Body of pancreas (tissue), 4 donors: ENCODE data around the gene CHST5. TPM values are rescaled to one million over a fixed set of nuclear protein-coding genes. Genes with fewer than 3 reads are reported as not detected.

ENCODE experiments used
- ATAC-seq: fragments of 150-250 bp; one replicate; pipeline ENCODE4 v1.9.1; 2016
- DNase-seq, 4 donors: peaks; one replicate each; pipeline ENCODE4 v3.0.0-alpha.2; 2019
- H3K27ac ChIP-seq, 4 donors: fragments of 200-600 bp; sonication (generic); 1 replicate in 3 of 4; 2 replicates in 1 of 4; pipeline versions ENCODE4 v1.5.1 to v1.6.1; 2016 to 2019; ENCODE audit warnings: mild to moderate bottlenecking in 1 of 4, mixed read lengths in 1 of 4, moderate library complexity in 1 of 4
- H3K27me3 ChIP-seq, 2 donors: fragments of 200-600 bp; sonication (generic); one replicate each; pipeline ENCODE4 v1.6.0; 2016; ENCODE audit warnings: mild to moderate bottlenecking in 1 of 2
- H3K36me3 ChIP-seq, 2 donors: fragments of 200-600 bp; sonication (generic); replicated peaks in 1 of 2; 2 replicates each; pipeline ENCODE4 v1.5.1; 2016; ENCODE audit warnings: low read depth in 2 of 2; ENCODE audit not compliant: insufficient read depth in 1 of 2
- H3K4me1 ChIP-seq: fragments of 200-600 bp; sonication (generic); one replicate; pipeline ENCODE4 v1.6.0; 2016
- H3K4me3 ChIP-seq, 2 donors: fragments of 200-600 bp; sonication (generic); 1 replicate in 1 of 2; 2 replicates in 1 of 2; pipeline ENCODE4 v1.5.1; 2016 to 2019
- H3K9me3 ChIP-seq, 3 donors: fragments of 200-600 bp; sonication (generic); 1 replicate in 2 of 3; 2 replicates in 1 of 3; pipeline ENCODE4 v1.5.1; 2016
- CTCF ChIP-seq, 7 experiments: fragments of 450-650 bp in 4 of 7; fragments of 200-600 bp in 3 of 7; sonication (generic) in 3 of 7; IDR thresholded peaks; one replicate each; pipeline ENCODE4 v1.5.1; 2016 to 2019; ENCODE audit warnings: antibody characterized with exemption in 7 of 7
- POLR2A ChIP-seq, 3 donors: fragments of 450-650 bp; IDR thresholded peaks; one replicate each; pipeline ENCODE4 v1.6.1; 2016; ENCODE audit warnings: antibody characterized with exemption in 3 of 3, mild to moderate bottlenecking in 2 of 3
- WGBS, 2 donors: methylation state at CpG; one replicate each; pipeline ENCODE4 v1.1.5; 2017; 5-methylcytosine and 5-hydroxymethylcytosine counted together
- intact Hi-C: fragments of 100-400 bp; cut with DNase I; formaldehyde crosslinking; loops from one replicate; pipeline ENCODE4 v1.15.1; 2023
- total RNA-seq, 2 donors: library from RNA; depleted of rRNA; stranded (reverse); fragments of >200 nt; gene quantifications; one replicate each; pipeline ENCODE4 v1.1.0, GENCODE V29; 2016

Gene CHST5
- total RNA-seq, 2 donors from 2014 or later: not detected

GRCh38 chr16:75494184-75494583, 41.7 kb downstream of the CHST5 start:
- Histone ChIP-seq H3K9me3 (no peaks in the 10 kb centered on the region), H3K27me3 (peaks cover 0 to 3% of the 10 kb centered on the region in 2 donors), H3K27ac (no peak overlapping the region), H3K4me3 (no peak overlapping the region), H3K4me1 (peaks cover 31% of the 10 kb centered on the region), H3K36me3 (no peaks in the 10 kb centered on the region)
- intact Hi-C loops: no loop called here
- no peak for ATAC-seq
- no peak for DNase-seq
- no peak for TF ChIP-seq CTCF (IDR thresholded peaks at IDR 0.05)
- TF ChIP-seq POLR2A (IDR thresholded peaks at IDR 0.05): no peak
- WGBS, 2 donors: 80 to 89% methylated on average over 4 to 5 of the region's 5 CpGs

GRCh38 chr16:75491876-75492275, 44.0 kb downstream of the CHST5 start:
- WGBS, 2 donors: 63 to 67% methylated on average over 1 of the region's 1 CpG
- intact Hi-C loops: no loop called here
- Histone ChIP-seq H3K27me3 (peaks cover 0 to 3% of the 10 kb centered on the region in 2 donors), H3K36me3 (no peaks in the 10 kb centered on the region), H3K27ac (no peak overlapping the region), H3K4me3 (no peak overlapping the region), H3K4me1 (peaks cover 13% of the 10 kb centered on the region), H3K9me3 (no peaks in the 10 kb centered on the region)
- DNase-seq (peak in 1 of 4 donors; percentile 38), ATAC-seq (no peak)
- TF ChIP-seq CTCF (IDR thresholded peaks at IDR 0.05) (no peak), POLR2A (IDR thresholded peaks at IDR 0.05) (no peak)

- ATAC-seq: no peak
- H3K27ac ChIP-seq: no peak overlapping the region
- TF ChIP-seq CTCF (IDR thresholded peaks at IDR 0.05): no peak
- TF ChIP-seq POLR2A (IDR thresholded peaks at IDR 0.05): no peak
- no peak for DNase-seq
- H3K4me3 ChIP-seq: no peak overlapping the region
- H3K36me3 ChIP-seq: no peaks in the 10 kb centered on the region
- WGBS, 2 donors: 88 to 93% methylated on average over 2 of the region's 2 CpGs
- no peaks in the 10 kb centered on the region for H3K4me1 ChIP-seq
- no peaks in the 10 kb centered on the region for H3K27me3 ChIP-seq
- intact Hi-C loops: no loop called here
- no peaks in the 10 kb centered on the region for H3K9me3 ChIP-seq
Observed at GRCh38 chr16:75488322-75488721, 47.6 kb downstream of the CHST5 start.

GRCh38 chr16:75486676-75487313, 49.1 kb downstream of the CHST5 start:
- intact Hi-C loops: no loop called here
- no peaks in the 10 kb centered on the region for H3K27me3 ChIP-seq
- H3K4me3 ChIP-seq: no peak overlapping the region
- no peaks in the 10 kb centered on the region for H3K36me3 ChIP-seq
- ATAC-seq: no peak
- no peak overlapping the region for H3K27ac ChIP-seq
- H3K9me3 ChIP-seq: no peaks in the 10 kb centered on the region
- H3K4me1 ChIP-seq: no peaks in the 10 kb centered on the region
- WGBS, 2 donors: 71 to 85% methylated on average over 2 of the region's 2 CpGs
- no peak for TF ChIP-seq CTCF (IDR thresholded peaks at IDR 0.05)
- TF ChIP-seq POLR2A (IDR thresholded peaks at IDR 0.05): no peak
- DNase-seq: no peak
